A549 (cell line): ENCODE data around the gene SH3RF3.

Experiments used
- EP300 ChIP-seq, 2 experiments: fragments of >200 bp; sonication (Bioruptor Twin); formaldehyde crosslinking; IDR thresholded peaks; 2 replicates in 1 of 2; 3 replicates in 1 of 2; pipeline ENCODE4 v1.6.1; 2016 to 2017
- MYC ChIP-seq: IDR thresholded peaks from 2 replicates; pipeline ENCODE4 v1.6.1; 2012; ENCODE audit warnings: mild to moderate bottlenecking, inconsistent platforms, low read length, improper control_type of control experiment, borderline replicate concordance
- NR3C1 ChIP-seq: fragments of >200 bp; sonication (Bioruptor Twin); formaldehyde crosslinking; IDR thresholded peaks from 3 replicates; pipeline ENCODE4 v1.6.1; 2017
- RAD21 ChIP-seq, 2 experiments: fragments of >200 bp in 1 of 2; sonication (Bioruptor Twin) in 1 of 2; formaldehyde crosslinking in 1 of 2; IDR thresholded peaks in 1 of 2; conservative IDR thresholded peaks in 1 of 2; 2 replicates in 1 of 2; 3 replicates in 1 of 2; pipeline ENCODE4 v1.6.1; 2012 to 2018; ENCODE audit warnings: inconsistent platforms in 1 of 2
- RARB ChIP-seq: fragments of 250-450 bp; sonication (Bioruptor Pico); IDR thresholded peaks from 2 replicates; pipeline ENCODE4 v1.8.0; 2021; ENCODE audit warnings: mild to moderate bottlenecking, moderate library complexity
- RCOR1 ChIP-seq: fragments of 150-350 bp; IDR thresholded peaks from 2 replicates; pipeline ENCODE4 v1.6.1; 2014; ENCODE audit warnings: antibody characterized with exemption, low read length, low read depth
- RNF2 ChIP-seq: fragments of 200-600 bp; sonication (generic); IDR thresholded peaks from 2 replicates; pipeline ENCODE4 v1.6.1; 2016; ENCODE audit warnings: low read depth, mild to moderate bottlenecking, antibody characterized with exemption, moderate library complexity, borderline replicate concordance
- ZFP36 ChIP-seq: fragments of 450-650 bp; IDR thresholded peaks from 2 replicates; pipeline ENCODE4 v1.6.1; 2014; ENCODE audit warnings: borderline replicate concordance; ENCODE audit not compliant: partially characterized antibody
- TF ChIP-seq, protein P1 (sequence below): fragments of >200 bp; sonication (Bioruptor Twin); formaldehyde crosslinking; IDR thresholded peaks from 3 replicates; pipeline ENCODE4 v1.5.1; 2016

- TF ChIP-seq, protein P1, sequence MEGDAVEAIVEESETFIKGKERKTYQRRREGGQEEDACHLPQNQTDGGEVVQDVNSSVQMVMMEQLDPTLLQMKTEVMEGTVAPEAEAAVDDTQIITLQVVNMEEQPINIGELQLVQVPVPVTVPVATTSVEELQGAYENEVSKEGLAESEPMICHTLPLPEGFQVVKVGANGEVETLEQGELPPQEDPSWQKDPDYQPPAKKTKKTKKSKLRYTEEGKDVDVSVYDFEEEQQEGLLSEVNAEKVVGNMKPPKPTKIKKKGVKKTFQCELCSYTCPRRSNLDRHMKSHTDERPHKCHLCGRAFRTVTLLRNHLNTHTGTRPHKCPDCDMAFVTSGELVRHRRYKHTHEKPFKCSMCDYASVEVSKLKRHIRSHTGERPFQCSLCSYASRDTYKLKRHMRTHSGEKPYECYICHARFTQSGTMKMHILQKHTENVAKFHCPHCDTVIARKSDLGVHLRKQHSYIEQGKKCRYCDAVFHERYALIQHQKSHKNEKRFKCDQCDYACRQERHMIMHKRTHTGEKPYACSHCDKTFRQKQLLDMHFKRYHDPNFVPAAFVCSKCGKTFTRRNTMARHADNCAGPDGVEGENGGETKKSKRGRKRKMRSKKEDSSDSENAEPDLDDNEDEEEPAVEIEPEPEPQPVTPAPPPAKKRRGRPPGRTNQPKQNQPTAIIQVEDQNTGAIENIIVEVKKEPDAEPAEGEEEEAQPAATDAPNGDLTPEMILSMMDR = no peak
- no peak for TF ChIP-seq RNF2
- no peak for TF ChIP-seq RCOR1
- TF ChIP-seq NR3C1 = no peak
- TF ChIP-seq RAD21 (conservative IDR thresholded peaks at IDR 0.05 in 1 of 2, IDR thresholded peaks at IDR 0.05 in 1 of 2) = no peak
- TF ChIP-seq MYC = no peak
- no peak for TF ChIP-seq RARB
- TF ChIP-seq ZFP36 = no peak
- no peak for TF ChIP-seq EP300 (IDR thresholded peaks at IDR 0.05)
Observed at GRCh38 chr2:109295070-109295780, 166.2 kb downstream of the SH3RF3 start.
